Endodermal cell (in vitro differentiated cells): ENCODE data around the gene CSNK2A1. TPM values are rescaled to one million over a fixed set of nuclear protein-coding genes. Genes with fewer than 3 reads are reported as not detected.

Experiments used
- DNase-seq: peaks from one replicate; pipeline ENCODE4 v3.0.0-alpha.2; 2017
- H3K27ac ChIP-seq: 2 replicates; pipeline ENCODE4 v1.5.1; 2013; ENCODE audit warnings: mild to moderate bottlenecking, low read depth, low read length, moderate library complexity
- H3K27me3 ChIP-seq: 2 replicates; pipeline ENCODE4 v1.6.1; 2013; ENCODE audit warnings: mild to moderate bottlenecking, low read length, moderate library complexity; ENCODE audit not compliant: insufficient read depth, control insufficient read depth, poor library complexity, severe bottlenecking
- H3K36me3 ChIP-seq: 2 replicates; pipeline ENCODE4 v1.7.0; 2013; ENCODE audit warnings: mild to moderate bottlenecking, low read length, moderate library complexity; ENCODE audit not compliant: control insufficient read depth, insufficient read depth
- H3K4me1 ChIP-seq: one replicate; pipeline ENCODE4 v1.7.0; 2013; ENCODE audit warnings: low read length; ENCODE audit not compliant: control insufficient read depth, insufficient read depth
- H3K4me3 ChIP-seq: 2 replicates; pipeline ENCODE4 v1.5.1; 2013; ENCODE audit warnings: mild to moderate bottlenecking, low read length, moderate library complexity
- H3K9ac ChIP-seq: 2 replicates; pipeline ENCODE4 v1.6.1; 2013; ENCODE audit warnings: mild to moderate bottlenecking, low read length, moderate library complexity; ENCODE audit not compliant: poor library complexity, severe bottlenecking; ENCODE audit errors: extremely low read depth
- H3K9me3 ChIP-seq: 2 replicates; pipeline ENCODE4 v1.6.1; 2013; ENCODE audit warnings: mild to moderate bottlenecking, low read length, moderate library complexity; ENCODE audit not compliant: control insufficient read depth
- H3K27ac Mint-ChIP-seq: 2 replicates; pipeline ENCODE4 v1.8.0; 2020; ENCODE audit warnings: mixed read lengths
- H3K27me3 Mint-ChIP-seq: 2 replicates; pipeline ENCODE4 v1.8.0; 2021; ENCODE audit warnings: mild to moderate bottlenecking, mixed read lengths; ENCODE audit not compliant: insufficient read depth
- H3K36me3 Mint-ChIP-seq: 2 replicates; pipeline ENCODE4 v1.8.0; 2020; ENCODE audit warnings: low read depth, mixed read lengths
- H3K4me1 Mint-ChIP-seq: 2 replicates; pipeline ENCODE4 v1.8.0; 2020; ENCODE audit warnings: mixed read lengths
- H3K4me3 Mint-ChIP-seq: 2 replicates; pipeline ENCODE4 v1.8.0; 2020; ENCODE audit warnings: mild to moderate bottlenecking, moderate library complexity, mixed read lengths
- H3K9me3 Mint-ChIP-seq: 2 replicates; pipeline ENCODE4 v1.8.0; 2020; ENCODE audit warnings: mild to moderate bottlenecking, mixed read lengths
- CTCF ChIP-seq: fragments of 200-600 bp; sonication (generic); conservative IDR thresholded peaks from 2 replicates; pipeline ENCODE4 v1.5.0; 2021; ENCODE audit warnings: antibody characterized with exemption, mild to moderate bottlenecking
- WGBS, 2 experiments: methylation state at CpG; one replicate each; pipeline versions ENCODE4 v1.1.5 to v1.1.7; 2013; ENCODE audit warnings: missing lambda C conversion rate in 2 of 2, mixed read lengths in 1 of 2; ENCODE audit not compliant: insufficient coverage in 1 of 2, insufficient read length in 1 of 2; 5-methylcytosine and 5-hydroxymethylcytosine counted together
- total RNA-seq, 2 donors: library from RNA; stranded (reverse); fragmentation: NEBNext Ultra II Directional in 1 of 2; extraction: Animal tissue kit (Norgen Biotek cat#: 25700) in 1 of 2; gene quantifications; 2 replicates in 1 of 2; 3 replicates in 1 of 2; pipeline ENCODE4 v1.2.1, GENCODE V29; 2021

CSNK2A1 gene
- total RNA-seq, 2 donors from 2014 or later, result 202 to 239 TPM

- Histone ChIP-seq H3K27me3 (no peaks in the 10 kb centered on the region), H3K4me1 (no peaks in the 10 kb centered on the region), H3K9me3 (no peaks in the 10 kb centered on the region), H3K27ac (no peak overlapping the region), H3K4me3 (no peak overlapping the region), H3K36me3 (no peaks in the 10 kb centered on the region), H3K9ac (no peak overlapping the region)
- Mint-ChIP-seq H3K27me3 (peaks cover 2% of the 10 kb centered on the region), H3K4me3 (no peak overlapping the region), H3K36me3 (no peaks in the 10 kb centered on the region), H3K27ac (no peak overlapping the region), H3K9me3 (no peaks in the 10 kb centered on the region), H3K4me1 (peaks cover 3% of the 10 kb centered on the region)
- DNase-seq, result peak; percentile 24
- WGBS, 2 experiments, result 87 to 91% methylated on average over 1 to 3 of the region's 3 CpGs
- TF ChIP-seq CTCF, result no peak
Measured at GRCh38 chr20:564192-564591, 20.6 kb upstream of the CSNK2A1 start.

GRCh38 chr20:563187-563586, 19.6 kb upstream of the CSNK2A1 start:
- Mint-ChIP-seq H3K27ac (no peak overlapping the region), H3K9me3 (no peaks in the 10 kb centered on the region), H3K4me3 (no peak overlapping the region), H3K27me3 (peaks cover 2% of the 10 kb centered on the region), H3K36me3 (no peaks in the 10 kb centered on the region), H3K4me1 (peaks cover 3% of the 10 kb centered on the region)
- Histone ChIP-seq H3K9me3 (no peaks in the 10 kb centered on the region), H3K27ac (no peak overlapping the region), H3K4me1 (no peaks in the 10 kb centered on the region), H3K4me3 (no peak overlapping the region), H3K27me3 (no peaks in the 10 kb centered on the region), H3K36me3 (no peaks in the 10 kb centered on the region), H3K9ac (no peak overlapping the region)
- TF ChIP-seq CTCF, result no peak
- peak; percentile 36 for DNase-seq
- WGBS, 2 experiments, result 91 to 100% methylated on average over 2 to 5 of the region's 5 CpGs

- no peaks in the 10 kb centered on the region for H3K36me3 ChIP-seq
- no peak overlapping the region for H3K27ac Mint-ChIP-seq
- H3K27me3 Mint-ChIP-seq, result peaks cover 2% of the 10 kb centered on the region
- no peaks in the 10 kb centered on the region for H3K4me1 ChIP-seq
- H3K36me3 Mint-ChIP-seq, result no peaks in the 10 kb centered on the region
- H3K27ac ChIP-seq, result no peak overlapping the region
- H3K9me3 ChIP-seq, result no peaks in the 10 kb centered on the region
- DNase-seq, result peak; percentile 29
- no peak overlapping the region for H3K9ac ChIP-seq
- no peaks in the 10 kb centered on the region for H3K9me3 Mint-ChIP-seq
- no peaks in the 10 kb centered on the region for H3K27me3 ChIP-seq
- TF ChIP-seq CTCF, result no peak
- H3K4me1 Mint-ChIP-seq, result peaks cover 3% of the 10 kb centered on the region
- no peak overlapping the region for H3K4me3 Mint-ChIP-seq
- WGBS, 2 experiments, result 88 to 96% methylated on average over 5 of the region's 5 CpGs
- H3K4me3 ChIP-seq, result no peak overlapping the region
Measured at GRCh38 chr20:562232-562897, 18.8 kb upstream of the CSNK2A1 start.
